DND-41 (cell line): ENCODE measurements around the gene NGFR.

Source experiments
- ATAC-seq: fragments of 200-7000 bp; cut with Tn5 transposase; 3 replicates; pipeline ENCODE4 v1.9.1; 2021; ENCODE audit warnings: low read depth; ENCODE audit not compliant: insufficient read depth
- DNase-seq: peaks from one replicate; pipeline ENCODE4 v3.0.0-alpha.2; 2020
- H2AFZ ChIP-seq: 2 replicates; pipeline ENCODE4 v1.6.0; 2012; ENCODE audit warnings: low read depth, low read length
- H3K27ac ChIP-seq: 2 replicates; pipeline ENCODE4 v1.5.1; 2012; ENCODE audit warnings: low read length, inconsistent platforms
- H3K27me3 ChIP-seq: fragments of 200-600 bp; sonication (generic); 2 replicates; pipeline ENCODE4 v1.6.0; 2012; ENCODE audit warnings: low read length, mild to moderate bottlenecking, inconsistent platforms; ENCODE audit not compliant: insufficient read depth, poor library complexity
- H3K36me3 ChIP-seq: 2 replicates; pipeline ENCODE4 v1.5.1; 2012; ENCODE audit warnings: low read length, inconsistent platforms; ENCODE audit not compliant: insufficient read depth
- H3K4me1 ChIP-seq: 2 replicates; pipeline ENCODE4 v1.5.1; 2012; ENCODE audit warnings: mild to moderate bottlenecking, low read length; ENCODE audit not compliant: insufficient read depth
- H3K4me2 ChIP-seq: 2 replicates; pipeline ENCODE4 v1.6.0; 2012; ENCODE audit warnings: mild to moderate bottlenecking, moderate library complexity, low read length, inconsistent platforms; ENCODE audit not compliant: insufficient read depth
- H3K4me3 ChIP-seq, 2 experiments: fragments of 200-600 bp in 1 of 2; shearing (Covaris generic) in 1 of 2; 2 replicates each; pipeline ENCODE4 v1.5.1; 2012 to 2016; ENCODE audit warnings: inconsistent platforms in 2 of 2, low read length in 2 of 2, mild to moderate bottlenecking in 2 of 2, low read depth in 1 of 2, moderate library complexity in 1 of 2
- H3K79me2 ChIP-seq: 2 replicates; pipeline ENCODE4 v1.6.0; 2012; ENCODE audit warnings: low read length, inconsistent platforms; ENCODE audit not compliant: insufficient read depth
- H3K9ac ChIP-seq: 2 replicates; pipeline ENCODE4 v1.6.0; 2012; ENCODE audit warnings: low read depth, mild to moderate bottlenecking, inconsistent platforms, low read length, moderate library complexity
- H3K9me3 ChIP-seq: 2 replicates; pipeline ENCODE4 v1.5.1; 2012; ENCODE audit warnings: low read length, moderate library complexity, mild to moderate bottlenecking, inconsistent platforms; ENCODE audit not compliant: insufficient read depth, severe bottlenecking
- H4K20me1 ChIP-seq: 2 replicates; pipeline ENCODE4 v1.6.0; 2012; ENCODE audit warnings: low read length; ENCODE audit not compliant: insufficient read depth
- CTCF ChIP-seq: IDR thresholded peaks from 2 replicates; pipeline ENCODE4 v1.5.1; 2012; ENCODE audit warnings: borderline replicate concordance, low read length, moderate library complexity, mild to moderate bottlenecking; ENCODE audit not compliant: poor library complexity, severe bottlenecking; ENCODE audit errors: extremely low read depth
- EZH2 ChIP-seq: IDR thresholded peaks from 3 replicates; pipeline ENCODE4 v1.6.1; 2012; ENCODE audit warnings: borderline replicate concordance, low read depth, mild to moderate bottlenecking, moderate library complexity, low read length, inconsistent platforms; ENCODE audit not compliant: severe bottlenecking

The NGFR gene

GRCh38 chr17:49454050-49454449 is 41.0 kb upstream of the NGFR start:
- ATAC-seq (no peak), DNase-seq (no peak)
- H3K4me3 ChIP-seq: no peak overlapping the region
- H3K9ac ChIP-seq: no peak overlapping the region
- no peak for TF ChIP-seq EZH2
- TF ChIP-seq CTCF: no peak
- H3K4me2 ChIP-seq: no peak overlapping the region
- H3K79me2 ChIP-seq: no peaks in the 10 kb centered on the region
- H4K20me1 ChIP-seq: no peaks in the 10 kb centered on the region
- no peaks in the 10 kb centered on the region for H3K36me3 ChIP-seq
- H3K27ac ChIP-seq: no peak overlapping the region
- no peaks in the 10 kb centered on the region for H3K4me1 ChIP-seq
- peaks cover 3% of the 10 kb centered on the region for H3K27me3 ChIP-seq
- no peaks in the 10 kb centered on the region for H3K9me3 ChIP-seq
- H2AFZ ChIP-seq: no peak overlapping the region

GRCh38 chr17:49455272-49455861 is 39.7 kb upstream of the NGFR start:
- H3K27ac ChIP-seq: no peak overlapping the region
- H3K4me1 ChIP-seq: no peaks in the 10 kb centered on the region
- H3K27me3 ChIP-seq: peaks cover 5% of the 10 kb centered on the region
- H3K36me3 ChIP-seq: no peaks in the 10 kb centered on the region
- TF ChIP-seq EZH2 (no peak), CTCF (no peak)
- H4K20me1 ChIP-seq: no peaks in the 10 kb centered on the region
- H3K9ac ChIP-seq: no peak overlapping the region
- no peaks in the 10 kb centered on the region for H3K79me2 ChIP-seq
- no peak overlapping the region for H3K4me3 ChIP-seq
- H3K4me2 ChIP-seq: no peak overlapping the region
- no peak for ATAC-seq
- H2AFZ ChIP-seq: no peak overlapping the region
- DNase-seq: no peak
- no peaks in the 10 kb centered on the region for H3K9me3 ChIP-seq

- Histone ChIP-seq H3K4me1 (no peaks in the 10 kb centered on the region), H3K79me2 (no peaks in the 10 kb centered on the region), H3K36me3 (no peaks in the 10 kb centered on the region), H4K20me1 (no peaks in the 10 kb centered on the region), H3K9ac (no peak overlapping the region), H2AFZ (no peak overlapping the region), H3K4me3 (no peak overlapping the region), H3K4me2 (no peak overlapping the region), H3K27ac (no peak overlapping the region), H3K27me3 (peaks cover 13% of the 10 kb centered on the region), H3K9me3 (no peaks in the 10 kb centered on the region)
- DNase-seq (no peak), ATAC-seq (no peak)
- TF ChIP-seq EZH2 (no peak), CTCF (no peak)
Observed at GRCh38 chr17:49456183-49456965, 38.7 kb upstream of the NGFR start.
